ENCODE data around the gene KLK14.

Gene KLK14

GRCh38 chr19:51097166-51097738, 14.6 kb upstream of the KLK14 start:
- Histone ChIP-seq H3K4me3 (ENCODE audit: insufficient read depth, low read depth, low read length) (no peak overlapping the region), H3K27ac (ENCODE audit: insufficient read depth, low read depth, low read length, poor library complexity, severe bottlenecking) (no peak overlapping the region), H3K4me1 (ENCODE audit: control insufficient read depth, insufficient read depth, low read length) (no peaks in the 10 kb centered on the region), H3K36me3 (ENCODE audit: control insufficient read depth, insufficient read depth, low read length) (no peaks in the 10 kb centered on the region), H3K27me3 (ENCODE audit: control insufficient read depth, insufficient read depth, low read length, poor library complexity, severe bottlenecking) (no peaks in the 10 kb centered on the region), H3K9me3 (ENCODE audit: control insufficient read depth, low read length) (no peaks in the 10 kb centered on the region)
- 24% methylated on average over 6 of the region's 8 CpGs for WGBS, 2 experiments

GRCh38 chr19:51096473-51097165, 13.9 kb upstream of the KLK14 start:
- no peaks in the 10 kb centered on the region for H3K27me3 ChIP-seq (ENCODE audit: control insufficient read depth, insufficient read depth, low read length, poor library complexity, severe bottlenecking)
- 90% methylated on average over 6 of the region's 6 CpGs for WGBS, 2 experiments
- no peaks in the 10 kb centered on the region for H3K9me3 ChIP-seq (ENCODE audit: control insufficient read depth, low read length)
- H3K36me3 ChIP-seq (ENCODE audit: control insufficient read depth, insufficient read depth, low read length), result no peaks in the 10 kb centered on the region
- H3K4me1 ChIP-seq (ENCODE audit: control insufficient read depth, insufficient read depth, low read length), result no peaks in the 10 kb centered on the region
- H3K27ac ChIP-seq (ENCODE audit: insufficient read depth, low read depth, low read length, poor library complexity, severe bottlenecking), result no peak overlapping the region
- H3K4me3 ChIP-seq (ENCODE audit: insufficient read depth, low read depth, low read length), result no peak overlapping the region

- Histone ChIP-seq H3K4me1 (ENCODE audit: control insufficient read depth, insufficient read depth, low read length) (no peaks in the 10 kb centered on the region), H3K4me3 (ENCODE audit: insufficient read depth, low read depth, low read length) (no peak overlapping the region), H3K27ac (ENCODE audit: insufficient read depth, low read depth, low read length, poor library complexity, severe bottlenecking) (no peak overlapping the region), H3K36me3 (ENCODE audit: control insufficient read depth, insufficient read depth, low read length) (no peaks in the 10 kb centered on the region), H3K27me3 (ENCODE audit: control insufficient read depth, insufficient read depth, low read length, poor library complexity, severe bottlenecking) (no peaks in the 10 kb centered on the region), H3K9me3 (ENCODE audit: control insufficient read depth, low read length) (no peaks in the 10 kb centered on the region)
- 21 to 23% methylated on average over 15 of the region's 15 CpGs for WGBS, 2 experiments
Measured at GRCh38 chr19:51094696-51095279, 12.1 kb upstream of the KLK14 start.

- WGBS, 2 experiments, result 84 to 85% methylated on average over 22 of the region's 22 CpGs
- Histone ChIP-seq H3K4me1 (ENCODE audit: control insufficient read depth, insufficient read depth, low read length) (no peaks in the 10 kb centered on the region), H3K27me3 (ENCODE audit: control insufficient read depth, insufficient read depth, low read length, poor library complexity, severe bottlenecking) (no peaks in the 10 kb centered on the region), H3K9me3 (ENCODE audit: control insufficient read depth, low read length) (no peaks in the 10 kb centered on the region), H3K4me3 (ENCODE audit: insufficient read depth, low read depth, low read length) (no peak overlapping the region), H3K36me3 (ENCODE audit: control insufficient read depth, insufficient read depth, low read length) (no peaks in the 10 kb centered on the region), H3K27ac (ENCODE audit: insufficient read depth, low read depth, low read length, poor library complexity, severe bottlenecking) (no peak overlapping the region)
Measured at GRCh38 chr19:51093510-51094345, 11.0 kb upstream of the KLK14 start.

GRCh38 chr19:51093101-51093500, 10.4 kb upstream of the KLK14 start:
- Histone ChIP-seq H3K4me1 (ENCODE audit: control insufficient read depth, insufficient read depth, low read length) (no peaks in the 10 kb centered on the region), H3K27me3 (ENCODE audit: control insufficient read depth, insufficient read depth, low read length, poor library complexity, severe bottlenecking) (no peaks in the 10 kb centered on the region), H3K9me3 (ENCODE audit: control insufficient read depth, low read length) (no peaks in the 10 kb centered on the region), H3K27ac (ENCODE audit: insufficient read depth, low read depth, low read length, poor library complexity, severe bottlenecking) (no peak overlapping the region), H3K36me3 (ENCODE audit: control insufficient read depth, insufficient read depth, low read length) (no peaks in the 10 kb centered on the region), H3K4me3 (ENCODE audit: insufficient read depth, low read depth, low read length) (no peak overlapping the region)
- WGBS, 2 experiments, result 91 to 94% methylated on average over 8 of the region's 8 CpGs

- no peaks in the 10 kb centered on the region for H3K36me3 ChIP-seq (ENCODE audit: control insufficient read depth, insufficient read depth, low read length)
- H3K27ac ChIP-seq (ENCODE audit: insufficient read depth, low read depth, low read length, poor library complexity, severe bottlenecking), result no peak overlapping the region
- H3K27me3 ChIP-seq (ENCODE audit: control insufficient read depth, insufficient read depth, low read length, poor library complexity, severe bottlenecking), result no peaks in the 10 kb centered on the region
- H3K9me3 ChIP-seq (ENCODE audit: control insufficient read depth, low read length), result no peaks in the 10 kb centered on the region
- WGBS, 2 experiments, result 78 to 80% methylated on average over 16 of the region's 16 CpGs
- H3K4me3 ChIP-seq (ENCODE audit: insufficient read depth, low read depth, low read length), result no peak overlapping the region
- no peaks in the 10 kb centered on the region for H3K4me1 ChIP-seq (ENCODE audit: control insufficient read depth, insufficient read depth, low read length)
Measured at GRCh38 chr19:51091895-51092873, 9.5 kb upstream of the KLK14 start.

- Histone ChIP-seq H3K36me3 (ENCODE audit: control insufficient read depth, insufficient read depth, low read length) (no peaks in the 10 kb centered on the region), H3K9me3 (ENCODE audit: control insufficient read depth, low read length) (no peaks in the 10 kb centered on the region), H3K4me1 (ENCODE audit: control insufficient read depth, insufficient read depth, low read length) (no peaks in the 10 kb centered on the region), H3K4me3 (ENCODE audit: insufficient read depth, low read depth, low read length) (no peak overlapping the region), H3K27ac (ENCODE audit: insufficient read depth, low read depth, low read length, poor library complexity, severe bottlenecking) (no peak overlapping the region), H3K27me3 (ENCODE audit: control insufficient read depth, insufficient read depth, low read length, poor library complexity, severe bottlenecking) (no peaks in the 10 kb centered on the region)
- 91 to 93% methylated on average over 10 of the region's 10 CpGs for WGBS, 2 experiments
Measured at GRCh38 chr19:51091126-51091525, 8.4 kb upstream of the KLK14 start.

GRCh38 chr19:51090471-51090870, 7.8 kb upstream of the KLK14 start:
- Histone ChIP-seq H3K4me1 (ENCODE audit: control insufficient read depth, insufficient read depth, low read length) (no peaks in the 10 kb centered on the region), H3K4me3 (ENCODE audit: insufficient read depth, low read depth, low read length) (no peak overlapping the region), H3K27ac (ENCODE audit: insufficient read depth, low read depth, low read length, poor library complexity, severe bottlenecking) (no peak overlapping the region), H3K36me3 (ENCODE audit: control insufficient read depth, insufficient read depth, low read length) (no peaks in the 10 kb centered on the region), H3K9me3 (ENCODE audit: control insufficient read depth, low read length) (no peaks in the 10 kb centered on the region), H3K27me3 (ENCODE audit: control insufficient read depth, insufficient read depth, low read length, poor library complexity, severe bottlenecking) (no peaks in the 10 kb centered on the region)
- 86 to 89% methylated on average over 8 of the region's 8 CpGs for WGBS, 2 experiments

- WGBS, 2 experiments, result 93 to 94% methylated on average over 17 of the region's 17 CpGs
- H3K36me3 ChIP-seq (ENCODE audit: control insufficient read depth, insufficient read depth, low read length), result no peaks in the 10 kb centered on the region
- H3K4me1 ChIP-seq (ENCODE audit: control insufficient read depth, insufficient read depth, low read length), result no peaks in the 10 kb centered on the region
- H3K27me3 ChIP-seq (ENCODE audit: control insufficient read depth, insufficient read depth, low read length, poor library complexity, severe bottlenecking), result no peaks in the 10 kb centered on the region
- no peak overlapping the region for H3K27ac ChIP-seq (ENCODE audit: insufficient read depth, low read depth, low read length, poor library complexity, severe bottlenecking)
- no peaks in the 10 kb centered on the region for H3K9me3 ChIP-seq (ENCODE audit: control insufficient read depth, low read length)
- no peak overlapping the region for H3K4me3 ChIP-seq (ENCODE audit: insufficient read depth, low read depth, low read length)
Measured at GRCh38 chr19:51089786-51090185, 7.1 kb upstream of the KLK14 start.

Measured in ectodermal cell (in vitro differentiated cells).